ENCODE measurements around the gene C21orf58.

DNA sequence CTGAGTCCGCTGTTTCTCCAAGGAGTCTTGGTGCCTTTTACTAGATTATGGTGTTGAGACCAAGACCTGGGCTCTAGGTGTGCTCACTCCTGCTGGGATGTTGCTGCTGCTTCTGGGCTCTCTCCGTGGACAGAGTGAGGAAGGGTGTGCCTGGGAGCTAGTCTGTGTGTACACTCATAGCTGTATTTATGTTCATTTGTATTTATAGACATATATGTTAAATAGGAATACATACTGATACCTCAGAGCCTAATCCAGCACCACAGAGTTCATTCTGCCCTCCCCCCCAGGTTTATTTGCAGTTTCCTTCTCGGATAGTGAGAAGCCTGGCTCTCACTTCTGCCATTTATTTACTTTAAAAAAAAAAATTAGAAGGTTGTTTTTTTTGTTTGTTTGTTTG, 12.9 kb upstream of the C21orf58 start:
- no peak for TF ChIP-seq POLR2A (IDR thresholded peaks at IDR 0.05)
- TF ChIP-seq CTCF (IDR thresholded peaks at IDR 0.05): no peak
